Karpas-422 (cell line): ENCODE measurements around the gene CHID1. TPM values are rescaled to one million over a fixed set of nuclear protein-coding genes. Genes with fewer than 3 reads are reported as not detected.

Experiments
- DNase-seq: peaks from one replicate; pipeline ENCODE4 v3.0.0-alpha.2; 2015
- H2AFZ ChIP-seq: fragments of 200-600 bp; sonication (generic); 2 replicates; pipeline ENCODE4 v1.6.1; 2014; ENCODE audit warnings: antibody characterized with exemption, low read length, mixed read lengths
- H3K27ac ChIP-seq: fragments of 200-600 bp; sonication (generic); 2 replicates; pipeline ENCODE4 v1.5.1; 2014; ENCODE audit warnings: mild to moderate bottlenecking, low read length, moderate library complexity
- H3K27me3 ChIP-seq: fragments of 200-600 bp; sonication (generic); 2 replicates; pipeline ENCODE4 v1.6.1; 2014; ENCODE audit warnings: low read length, mixed read lengths
- H3K36me3 ChIP-seq: fragments of 200-600 bp; sonication (generic); 2 replicates; pipeline ENCODE4 v1.6.1; 2014; ENCODE audit warnings: low read length, mixed read lengths; ENCODE audit not compliant: insufficient read depth
- H3K4me1 ChIP-seq: fragments of 200-600 bp; sonication (generic); 2 replicates; pipeline ENCODE4 v1.6.1; 2014; ENCODE audit warnings: mild to moderate bottlenecking, low read length, mixed read lengths
- H3K4me2 ChIP-seq: fragments of 200-600 bp; sonication (generic); 2 replicates; pipeline ENCODE4 v1.6.1; 2014; ENCODE audit warnings: low read length, low read depth, mild to moderate bottlenecking; ENCODE audit not compliant: poor library complexity, severe bottlenecking
- H3K4me3 ChIP-seq: fragments of 200-600 bp; sonication (generic); 2 replicates; pipeline ENCODE4 v1.5.1; 2014; ENCODE audit warnings: mild to moderate bottlenecking, antibody characterized with exemption, low read length, mixed read lengths
- H3K79me2 ChIP-seq: fragments of 200-600 bp; sonication (generic); 2 replicates; pipeline ENCODE4 v1.6.1; 2014; ENCODE audit warnings: mild to moderate bottlenecking, low read length, mixed read lengths
- H3K9ac ChIP-seq: fragments of 200-600 bp; sonication (generic); 2 replicates; pipeline ENCODE4 v1.6.0; 2014; ENCODE audit warnings: low read length
- H3K9me2 ChIP-seq: fragments of 200-600 bp; sonication (generic), shearing (Covaris generic); replicated peaks from 2 replicates; pipeline ENCODE4 v1.6.0; 2014; ENCODE audit warnings: mild to moderate bottlenecking, low read length, moderate library complexity; ENCODE audit not compliant: insufficient read depth
- H3K9me3 ChIP-seq: fragments of 300-700, 200-600 bp; sonication (generic); 2 replicates; pipeline ENCODE4 v1.6.1; 2014; ENCODE audit warnings: low read length, mixed read lengths
- H4K20me1 ChIP-seq: fragments of 200-600 bp; sonication (generic); 2 replicates; pipeline ENCODE4 v1.6.1; 2014; ENCODE audit warnings: mild to moderate bottlenecking, antibody characterized with exemption, low read length, low read depth; ENCODE audit not compliant: insufficient read depth
- total RNA-seq: library from RNA; depleted of rRNA; stranded (reverse); fragments of >200 nt; shearing (Covaris generic); gene quantifications from 2 replicates; pipeline ENCODE4 v1.2.3, GENCODE V29; 2014; ENCODE audit warnings: low replicate concordance

The CHID1 gene
- total RNA-seq, 1 experiment from 2014 or later = 32.8 TPM

- no peaks in the 10 kb centered on the region for H3K36me3 ChIP-seq
- no peaks in the 10 kb centered on the region; the same call in 1 of the 2 replicates for H3K9me3 ChIP-seq
- no peak for DNase-seq
- no peak overlapping the region for H3K4me3 ChIP-seq
- no peak overlapping the region for H3K4me2 ChIP-seq
- no peaks in the 10 kb centered on the region for H3K4me1 ChIP-seq
- no peak overlapping the region for H3K27ac ChIP-seq
- peaks cover 76% of the 10 kb centered on the region for H3K79me2 ChIP-seq
- H3K9me2 ChIP-seq = no peaks in the 10 kb centered on the region
- no peaks in the 10 kb centered on the region for H3K27me3 ChIP-seq
- 0 out of 2 replicates have a peak, but pooled peaks cover 5% of the 10 kb centered on the region for H4K20me1 ChIP-seq
- H3K9ac ChIP-seq = no peak overlapping the region
- no peak overlapping the region for H2AFZ ChIP-seq
Observed at GRCh38 chr11:953512-953911, 42.9 kb upstream of the CHID1 start.

- peaks cover 4% of the 10 kb centered on the region; the same call in 1 of the 2 replicates for H3K9me3 ChIP-seq
- H3K27me3 ChIP-seq = no peaks in the 10 kb centered on the region
- H2AFZ ChIP-seq = no peak overlapping the region
- DNase-seq = no peak
- no peak overlapping the region for H3K27ac ChIP-seq
- H3K4me2 ChIP-seq = no peak overlapping the region
- no peak overlapping the region for H3K4me3 ChIP-seq
- H3K9ac ChIP-seq = no peak overlapping the region
- H4K20me1 ChIP-seq = 0 out of 2 replicates have a peak, but pooled peaks cover 5% of the 10 kb centered on the region
- H3K4me1 ChIP-seq = no peaks in the 10 kb centered on the region
- peaks cover 5% of the 10 kb centered on the region; the same call in 1 of the 2 replicates for H3K36me3 ChIP-seq
- H3K9me2 ChIP-seq = no peaks in the 10 kb centered on the region
- peaks cover 76% of the 10 kb centered on the region for H3K79me2 ChIP-seq
Observed at GRCh38 chr11:952406-953385, 42.1 kb upstream of the CHID1 start.

- no peaks in the 10 kb centered on the region for H3K27me3 ChIP-seq
- H4K20me1 ChIP-seq = 0 out of 2 replicates have a peak, but pooled peaks cover under 1% of the 10 kb centered on the region
- peaks cover 75% of the 10 kb centered on the region for H3K79me2 ChIP-seq
- H3K4me3 ChIP-seq = no peak overlapping the region
- peaks cover 5% of the 10 kb centered on the region; the same call in 1 of the 2 replicates for H3K36me3 ChIP-seq
- no peaks in the 10 kb centered on the region for H3K4me1 ChIP-seq
- H3K27ac ChIP-seq = no peak overlapping the region
- H3K9me2 ChIP-seq = no peaks in the 10 kb centered on the region
- no peak overlapping the region for H3K4me2 ChIP-seq
- H3K9ac ChIP-seq = no peak overlapping the region
- DNase-seq = no peak
- peaks cover 4% of the 10 kb centered on the region; the same call in 1 of the 2 replicates for H3K9me3 ChIP-seq
- H2AFZ ChIP-seq = no peak overlapping the region
Observed at GRCh38 chr11:951507-951906, 40.9 kb upstream of the CHID1 start.

- Histone ChIP-seq H3K4me3 (no peak overlapping the region), H3K4me1 (no peaks in the 10 kb centered on the region), H3K27me3 (no peaks in the 10 kb centered on the region), H2AFZ (no peak overlapping the region), H3K36me3 (peaks cover 13% of the 10 kb centered on the region), H3K4me2 (no peak overlapping the region), H4K20me1 (no peaks in the 10 kb centered on the region), H3K9ac (no peak overlapping the region), H3K79me2 (peaks cover 71% of the 10 kb centered on the region), H3K9me3 (peaks cover 11% of the 10 kb centered on the region), H3K9me2 (no peaks in the 10 kb centered on the region), H3K27ac (no peak overlapping the region)
- no peak for DNase-seq
Observed at GRCh38 chr11:947744-948143, 37.1 kb upstream of the CHID1 start.

GRCh38 chr11:945986-946385 lies 35.4 kb upstream of the CHID1 start:
- Histone ChIP-seq H3K9me2 (no peaks in the 10 kb centered on the region), H3K9me3 (peaks cover 11% of the 10 kb centered on the region), H2AFZ (no peak overlapping the region), H4K20me1 (no peaks in the 10 kb centered on the region), H3K27me3 (no peaks in the 10 kb centered on the region), H3K27ac (no peak overlapping the region), H3K4me3 (no peak overlapping the region), H3K36me3 (peaks cover 13% of the 10 kb centered on the region), H3K4me2 (no peak overlapping the region), H3K79me2 (peaks cover 73% of the 10 kb centered on the region), H3K9ac (no peak overlapping the region), H3K4me1 (no peaks in the 10 kb centered on the region)
- DNase-seq = no peak

GRCh38 chr11:944711-945470 lies 34.3 kb upstream of the CHID1 start:
- H3K36me3 ChIP-seq = peaks cover 13% of the 10 kb centered on the region
- no peak overlapping the region for H3K4me2 ChIP-seq
- H3K4me3 ChIP-seq = no peak overlapping the region
- no peak overlapping the region for H2AFZ ChIP-seq
- H3K27ac ChIP-seq = no peak overlapping the region
- no peaks in the 10 kb centered on the region for H3K27me3 ChIP-seq
- H3K79me2 ChIP-seq = peaks cover 79% of the 10 kb centered on the region
- peaks cover 11% of the 10 kb centered on the region for H3K9me3 ChIP-seq
- H3K9me2 ChIP-seq = no peaks in the 10 kb centered on the region
- no peaks in the 10 kb centered on the region for H4K20me1 ChIP-seq
- no peaks in the 10 kb centered on the region for H3K4me1 ChIP-seq
- no peak for DNase-seq
- H3K9ac ChIP-seq = no peak overlapping the region

- H3K4me3 ChIP-seq = no peak overlapping the region
- H3K4me1 ChIP-seq = no peaks in the 10 kb centered on the region; the same call in 1 of the 2 replicates
- H3K79me2 ChIP-seq = peaks cover 82% of the 10 kb centered on the region
- H4K20me1 ChIP-seq = no peaks in the 10 kb centered on the region
- H2AFZ ChIP-seq = no peak overlapping the region
- H3K9me3 ChIP-seq = peaks cover 6% of the 10 kb centered on the region
- no peak overlapping the region for H3K27ac ChIP-seq
- no peak for DNase-seq
- no peak overlapping the region for H3K9ac ChIP-seq
- H3K4me2 ChIP-seq = no peak overlapping the region
- peaks cover 9% of the 10 kb centered on the region for H3K36me3 ChIP-seq
- no peaks in the 10 kb centered on the region for H3K9me2 ChIP-seq
- no peaks in the 10 kb centered on the region for H3K27me3 ChIP-seq
Observed at GRCh38 chr11:942823-943222, 32.2 kb upstream of the CHID1 start.
